HepG2 (cell line): ENCODE results near the gene PRICKLE3. TPM values are rescaled to one million over a fixed set of nuclear protein-coding genes. Genes with fewer than 3 reads are reported as not detected.

Source experiments
- ASH2L ChIP-seq: fragments of 300-600, 200-600 bp; sonication (generic); IDR thresholded peaks from 2 replicates; pipeline ENCODE4 v1.7.0; 2017; ENCODE audit warnings: low read depth, mild to moderate bottlenecking, moderate library complexity, mixed read lengths, low read length; ENCODE audit not compliant: insufficient read length
- HOXA7 ChIP-seq: sonication (generic); formaldehyde crosslinking; IDR thresholded peaks from 2 replicates; pipeline ENCODE4 v1.8.1; 2022; ENCODE audit warnings: mild to moderate bottlenecking, missing genetic modification reagents, moderate library complexity
- IRF1 ChIP-seq: sonication (generic); formaldehyde crosslinking; IDR thresholded peaks from 2 replicates; pipeline ENCODE4 v1.4.0; 2020; ENCODE audit warnings: low read depth, mild to moderate bottlenecking, missing genetic modification reagents
- KMT2B ChIP-seq: IDR thresholded peaks from 2 replicates; pipeline ENCODE4 v1.6.1; 2016; ENCODE audit warnings: missing genetic modification reagents, missing compliant biosample characterization
- MAFF ChIP-seq: IDR thresholded peaks from 2 replicates; pipeline ENCODE4 v1.6.1; 2011; ENCODE audit warnings: low read depth, low read length, improper control_type of control experiment
- NFIB ChIP-seq: sonication (generic); formaldehyde crosslinking; IDR thresholded peaks from 2 replicates; pipeline ENCODE4 v1.9.0; 2021; ENCODE audit warnings: missing genetic modification reagents, mild to moderate bottlenecking, borderline replicate concordance
- NFIC ChIP-seq: IDR thresholded peaks from 2 replicates; pipeline ENCODE4 v1.6.1; 2012; ENCODE audit warnings: mild to moderate bottlenecking, low read length, inconsistent platforms
- NONO ChIP-seq, 2 experiments: fragments of 450-650 bp in 1 of 2; sonication (generic) in 1 of 2; formaldehyde crosslinking in 1 of 2; IDR thresholded peaks in 1 of 2; conservative IDR thresholded peaks in 1 of 2; 2 replicates each; pipeline versions ENCODE4 v1.6.1 to v1.8.0; 2017 to 2022; ENCODE audit warnings: mild to moderate bottlenecking in 1 of 2, missing genetic modification reagents in 1 of 2, moderate library complexity in 1 of 2
- PHF5A ChIP-seq: IDR thresholded peaks from one replicate; pipeline ENCODE4 v1.6.1; 2018; ENCODE audit warnings: low read depth, missing genetic modification reagents; ENCODE audit not compliant: unreplicated experiment
- REL ChIP-seq: sonication (generic); formaldehyde crosslinking; conservative IDR thresholded peaks from 2 replicates; pipeline ENCODE4 v1.8.0; 2022; ENCODE audit warnings: mild to moderate bottlenecking, missing genetic modification reagents, moderate library complexity
- SMAD3 ChIP-seq: sonication (generic); formaldehyde crosslinking; IDR thresholded peaks from 2 replicates; pipeline ENCODE4 v1.4.0; 2020; ENCODE audit warnings: missing genetic modification reagents
- SMC3 ChIP-seq: IDR thresholded peaks from 2 replicates; pipeline ENCODE4 v1.6.1; 2011; ENCODE audit warnings: low read length, improper control_type of control experiment
- SUZ12 ChIP-seq: fragments of 150-350 bp; IDR thresholded peaks from 2 replicates; pipeline ENCODE4 v1.6.1; 2014; ENCODE audit warnings: low read depth, low read length
- TCF12 ChIP-seq, 2 experiments: fragments of 450-650 bp in 1 of 2; sonication (generic) in 1 of 2; formaldehyde crosslinking in 1 of 2; IDR thresholded peaks; 2 replicates each; pipeline versions ENCODE4 v1.6.1 to v1.8.0; 2017 to 2022; ENCODE audit warnings: antibody characterized with exemption in 1 of 2, mild to moderate bottlenecking in 1 of 2, missing genetic modification reagents in 1 of 2, moderate library complexity in 1 of 2
- ZBTB25 ChIP-seq: IDR thresholded peaks from 2 replicates; pipeline ENCODE4 v1.6.1; 2018; ENCODE audit warnings: missing genetic modification reagents
- ZFP62 ChIP-seq: sonication (generic); formaldehyde crosslinking; IDR thresholded peaks from 2 replicates; pipeline ENCODE4 v1.4.0; 2020; ENCODE audit warnings: missing genetic modification reagents
- ZNF354B ChIP-seq: sonication (generic); formaldehyde crosslinking; IDR thresholded peaks from 2 replicates; pipeline ENCODE4 v1.8.0; 2022; ENCODE audit warnings: mild to moderate bottlenecking, missing genetic modification reagents
- ZNF543 ChIP-seq: sonication (generic); formaldehyde crosslinking; IDR thresholded peaks from 2 replicates; pipeline ENCODE4 v1.4.0; 2020; ENCODE audit warnings: mild to moderate bottlenecking, missing genetic modification reagents
- ZNF569 ChIP-seq: sonication (generic); formaldehyde crosslinking; IDR thresholded peaks from 2 replicates; pipeline ENCODE4 v1.5.0; 2020; ENCODE audit warnings: mild to moderate bottlenecking, missing genetic modification reagents, moderate library complexity, borderline replicate concordance
- ZNF572 ChIP-seq: sonication (generic); formaldehyde crosslinking; IDR thresholded peaks from 2 replicates; pipeline ENCODE4 v1.5.1; 2020; ENCODE audit warnings: mild to moderate bottlenecking, missing genetic modification reagents
- ZNF605 ChIP-seq: sonication (generic); formaldehyde crosslinking; IDR thresholded peaks from 2 replicates; pipeline ENCODE4 v1.8.0; 2022; ENCODE audit warnings: mild to moderate bottlenecking, missing genetic modification reagents
- ZNF713 ChIP-seq: sonication (generic); formaldehyde crosslinking; IDR thresholded peaks from 2 replicates; pipeline ENCODE4 v1.4.0; 2020; ENCODE audit warnings: mild to moderate bottlenecking, missing genetic modification reagents
- ZZZ3 ChIP-seq: sonication (generic); formaldehyde crosslinking; IDR thresholded peaks from 2 replicates; pipeline ENCODE4 v1.4.0; 2020; ENCODE audit warnings: missing genetic modification reagents, mild to moderate bottlenecking, borderline replicate concordance
- polyA plus RNA-seq, 8 experiments: library from polyadenylated mRNA; depleted of rRNA in 3 of 8; stranded (reverse) in 7 of 8; unstranded in 1 of 8; fragments of >200 nt; fragmentation: Illumina TruSeq in 4 of 8; extraction: Trizol in 4 of 8; gene quantifications; 2 replicates each; pipeline versions ENCODE4 v1.2.1 to v1.2.3, GENCODE V29; 2011 to 2016; ENCODE audit warnings: low read depth in 4 of 8, missing spikeins in 1 of 8, mixed read lengths in 1 of 8; ENCODE audit not compliant: insufficient read depth in 1 of 8
- total RNA-seq, 5 experiments: library from RNA; depleted of rRNA; stranded (reverse); fragments of >200 nt; fragmentation: Illumina TruSeq; extraction: Trizol; gene quantifications; 2 replicates each; pipeline ENCODE4 v1.2.3, GENCODE V29; 2016; ENCODE audit warnings: low read depth in 1 of 5
- TF ChIP-seq, protein P1 (sequence below): sonication (generic); formaldehyde crosslinking; conservative IDR thresholded peaks from 2 replicates; pipeline ENCODE4 v1.8.1; 2023; ENCODE audit warnings: missing genetic modification reagents

Gene PRICKLE3
- total and polyA plus RNA-seq, 2 of the 13 experiments (the other 11 are each of a cell fraction or from before 2014, with no cell fraction given), result 2.6 TPM

- TF ChIP-seq ZBTB25 (CRISPR knock-in tag) (peak; percentile 81), SMAD3 (CRISPR knock-in tag) (0 out of 2 replicates have a peak, but pooled peaks have one; percentile 33), ZNF572 (CRISPR knock-in tag) (no peak), ZNF354B (CRISPR knock-in tag) (no peak), NFIC (no peak), ZFP62 (CRISPR knock-in tag) (no peak), IRF1 (CRISPR knock-in tag) (no peak), SMC3 (no peak), NFIB (CRISPR knock-in tag) (no peak), REL (CRISPR knock-in tag) (no peak), NONO (IDR thresholded peaks at IDR 0.05) (no peak), NONO (CRISPR knock-in tag; conservative IDR thresholded peaks at IDR 0.05) (peak; percentile 76), TCF12 (IDR thresholded peaks at IDR 0.05) (no peak), TCF12 (CRISPR knock-in tag; IDR thresholded peaks at IDR 0.05) (peak; percentile 43; the same call in 1 of the 2 replicates), KMT2B (CRISPR knock-in tag) (peak; percentile 65), ZNF543 (CRISPR knock-in tag) (peak; percentile 73; the same call in 1 of the 2 replicates), MAFF (no peak), PHF5A (CRISPR knock-in tag) (no peak), HOXA7 (no peak), ZZZ3 (CRISPR knock-in tag) (peak; percentile 34; the same call in 1 of the 2 replicates), SUZ12 (no peak), ZNF605 (CRISPR knock-in tag) (peak; percentile 86), ASH2L (no peak), ZNF569 (CRISPR knock-in tag) (no peak), ZNF713 (no peak)
- TF ChIP-seq, protein P1, sequence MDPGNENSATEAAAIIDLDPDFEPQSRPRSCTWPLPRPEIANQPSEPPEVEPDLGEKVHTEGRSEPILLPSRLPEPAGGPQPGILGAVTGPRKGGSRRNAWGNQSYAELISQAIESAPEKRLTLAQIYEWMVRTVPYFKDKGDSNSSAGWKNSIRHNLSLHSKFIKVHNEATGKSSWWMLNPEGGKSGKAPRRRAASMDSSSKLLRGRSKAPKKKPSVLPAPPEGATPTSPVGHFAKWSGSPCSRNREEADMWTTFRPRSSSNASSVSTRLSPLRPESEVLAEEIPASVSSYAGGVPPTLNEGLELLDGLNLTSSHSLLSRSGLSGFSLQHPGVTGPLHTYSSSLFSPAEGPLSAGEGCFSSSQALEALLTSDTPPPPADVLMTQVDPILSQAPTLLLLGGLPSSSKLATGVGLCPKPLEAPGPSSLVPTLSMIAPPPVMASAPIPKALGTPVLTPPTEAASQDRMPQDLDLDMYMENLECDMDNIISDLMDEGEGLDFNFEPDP, result 0 out of 2 replicates have a peak, but pooled peaks have one; percentile 84
These were observed 14.0 kb upstream of the PRICKLE3 start, which contains the start of gene SYP (continued) for GRCh38 chrX:49199906-49200771.
